CD4-positive, CD25-positive, alpha-beta regulatory T cell (primary cell): Measurements from ENCODE around the gene LAMB4. TPM values are rescaled to one million over a fixed set of nuclear protein-coding genes. Genes with fewer than 3 reads are reported as not detected.

Experiments used
- ATAC-seq, 2 donors: fragments of 150-1000 bp; cut with Tn5 transposase; one replicate each; pipeline ENCODE4 v1.10.0; 2021; ENCODE audit warnings: low read depth in 2 of 2, moderate number of reproducible peaks in 2 of 2, moderate library complexity in 1 of 2
- DNase-seq, 3 donors: peaks; one replicate each; pipeline versions ENCODE4 v3.0.0 to v3.0.0-alpha.2; 2012 to 2022; ENCODE audit warnings: mixed read lengths in 1 of 3
- H3K27ac ChIP-seq: one replicate; pipeline ENCODE4 v1.7.0; 2013; ENCODE audit warnings: mild to moderate bottlenecking, low read length; ENCODE audit not compliant: insufficient read depth, poor library complexity, severe bottlenecking
- H3K27me3 ChIP-seq: one replicate; pipeline ENCODE4 v1.7.0; 2013; ENCODE audit warnings: low read length; ENCODE audit not compliant: control insufficient read depth, insufficient read depth
- H3K36me3 ChIP-seq: one replicate; pipeline ENCODE4 v1.7.0; 2013; ENCODE audit warnings: mild to moderate bottlenecking, low read length, moderate library complexity; ENCODE audit not compliant: control insufficient read depth, insufficient read depth
- H3K4me1 ChIP-seq: 2 replicates; pipeline ENCODE4 v1.7.0; 2013; ENCODE audit warnings: mild to moderate bottlenecking, low read length; ENCODE audit not compliant: insufficient read depth, control insufficient read depth, poor library complexity, severe bottlenecking
- H3K4me3 ChIP-seq: one replicate; pipeline ENCODE4 v1.7.0; 2013; ENCODE audit warnings: low read depth, mild to moderate bottlenecking, low read length, moderate library complexity
- H3K9me3 ChIP-seq, 2 experiments: 1 replicate in 1 of 2; 2 replicates in 1 of 2; pipeline ENCODE4 v1.7.0; 2013; ENCODE audit warnings: low read length in 2 of 2, mild to moderate bottlenecking in 1 of 2, moderate library complexity in 1 of 2; ENCODE audit not compliant: control insufficient read depth in 2 of 2
- H3K27ac Mint-ChIP-seq, 3 donors: one replicate each; pipeline ENCODE4 v1.8.0; 2020 to 2022; ENCODE audit warnings: mild to moderate bottlenecking in 3 of 3, mixed read lengths in 3 of 3, moderate library complexity in 2 of 3
- H3K27me3 Mint-ChIP-seq: one replicate; pipeline ENCODE4 v1.8.0; 2022; ENCODE audit warnings: mild to moderate bottlenecking, mixed read lengths
- H3K36me3 Mint-ChIP-seq: one replicate; pipeline ENCODE4 v1.8.0; 2020; ENCODE audit warnings: mixed read lengths
- H3K4me1 Mint-ChIP-seq, 4 donors: one replicate each; pipeline ENCODE4 v1.8.0; 2020 to 2022; ENCODE audit warnings: mixed read lengths in 4 of 4, mild to moderate bottlenecking in 1 of 4
- H3K4me3 Mint-ChIP-seq, 4 donors: one replicate each; pipeline ENCODE4 v1.8.0; 2020 to 2022; ENCODE audit warnings: mild to moderate bottlenecking in 4 of 4, mixed read lengths in 4 of 4, moderate library complexity in 3 of 4
- H3K9me3 Mint-ChIP-seq, 7 donors: one replicate each; pipeline ENCODE4 v1.8.0; 2020 to 2022; ENCODE audit warnings: mixed read lengths in 7 of 7, mild to moderate bottlenecking in 3 of 7, moderate library complexity in 2 of 7
- polyA plus RNA-seq, 4 donors: library from polyadenylated mRNA; unstranded; fragments of 300-500 nt; fragmentation: Illumina TruSeq; gene quantifications; one replicate each; pipeline ENCODE4 v1.2.3, GENCODE V29; 2021
- total RNA-seq: library from RNA; stranded (reverse); gene quantifications from one replicate; pipeline ENCODE4 v1.2.3, GENCODE V29; 2022

LAMB4 gene
- total and polyA plus RNA-seq, 5 donors from 2014 or later = not detected

DNA sequence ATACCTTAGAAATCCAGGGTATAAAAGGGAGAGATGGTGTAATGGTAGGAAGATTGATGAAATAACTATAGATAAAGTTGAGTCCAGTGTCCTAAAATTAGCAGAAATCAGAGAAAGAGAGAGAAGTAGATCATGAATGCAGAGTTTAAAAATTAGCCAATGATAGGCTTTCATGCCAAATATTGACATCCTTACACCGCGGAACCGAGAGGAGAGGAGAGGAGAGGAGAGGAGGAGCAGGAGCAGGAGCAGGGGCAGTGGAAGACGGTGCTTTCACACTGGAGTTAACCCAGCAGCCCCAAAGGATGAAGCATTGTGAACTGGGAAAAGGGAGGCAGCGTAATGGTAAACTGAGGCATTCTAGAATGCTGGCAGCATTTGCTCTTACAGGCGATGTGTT, 34.2 kb upstream of the LAMB4 start:
- Mint-ChIP-seq H3K36me3 (peaks cover 3% of the 10 kb centered on the region), H3K27me3 (peaks cover 9% of the 10 kb centered on the region), H3K27ac (no peak overlapping the region), H3K4me3 (no peak overlapping the region), H3K4me1 (no peaks in the 10 kb centered on the region), H3K9me3 (peaks cover 0 to 4% (median 0%) of the 10 kb centered on the region in 7 donors)
- no peak overlapping the region for H3K27ac ChIP-seq
- H3K27me3 ChIP-seq = peaks cover 3% of the 10 kb centered on the region
- H3K4me3 ChIP-seq = no peak overlapping the region
- no peaks in the 10 kb centered on the region for H3K9me3 ChIP-seq
- DNase-seq (no peak), ATAC-seq (no peak)
- no peaks in the 10 kb centered on the region for H3K4me1 ChIP-seq
- no peaks in the 10 kb centered on the region for H3K36me3 ChIP-seq

DNA sequence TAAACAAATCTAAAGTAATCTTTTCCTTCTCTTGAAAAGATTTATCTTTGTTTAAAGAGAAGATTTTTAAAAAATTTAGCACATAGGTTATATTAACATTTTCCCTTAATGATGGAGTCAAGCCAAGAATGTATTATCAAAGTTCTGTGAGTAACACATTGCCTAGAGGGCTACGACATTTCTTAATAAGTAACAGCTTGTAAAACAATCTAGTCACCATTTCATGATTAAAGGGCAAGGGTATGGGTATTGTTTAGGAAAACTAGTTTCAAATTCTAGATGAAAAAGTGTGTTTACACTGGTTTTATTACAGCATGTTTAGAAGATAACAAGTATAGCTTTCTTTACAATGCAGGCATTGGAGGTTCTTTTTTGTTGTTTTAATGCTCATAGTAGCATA, 28.6 kb upstream of the LAMB4 start:
- H3K27ac ChIP-seq = no peak overlapping the region
- no peaks in the 10 kb centered on the region for H3K4me1 Mint-ChIP-seq
- no peaks in the 10 kb centered on the region for H3K36me3 ChIP-seq
- DNase-seq (no peak), ATAC-seq (no peak)
- H3K27me3 Mint-ChIP-seq = peaks cover 15% of the 10 kb centered on the region
- no peaks in the 10 kb centered on the region for H3K9me3 ChIP-seq
- H3K27ac Mint-ChIP-seq = no peak overlapping the region
- peaks cover 3% of the 10 kb centered on the region for H3K36me3 Mint-ChIP-seq
- H3K4me3 Mint-ChIP-seq = no peak overlapping the region
- H3K4me3 ChIP-seq = no peak overlapping the region
- H3K4me1 ChIP-seq = no peaks in the 10 kb centered on the region
- H3K27me3 ChIP-seq = peaks cover 15% of the 10 kb centered on the region
- H3K9me3 Mint-ChIP-seq = peaks cover 0 to 4% (median 0%) of the 10 kb centered on the region in 7 donors

DNA sequence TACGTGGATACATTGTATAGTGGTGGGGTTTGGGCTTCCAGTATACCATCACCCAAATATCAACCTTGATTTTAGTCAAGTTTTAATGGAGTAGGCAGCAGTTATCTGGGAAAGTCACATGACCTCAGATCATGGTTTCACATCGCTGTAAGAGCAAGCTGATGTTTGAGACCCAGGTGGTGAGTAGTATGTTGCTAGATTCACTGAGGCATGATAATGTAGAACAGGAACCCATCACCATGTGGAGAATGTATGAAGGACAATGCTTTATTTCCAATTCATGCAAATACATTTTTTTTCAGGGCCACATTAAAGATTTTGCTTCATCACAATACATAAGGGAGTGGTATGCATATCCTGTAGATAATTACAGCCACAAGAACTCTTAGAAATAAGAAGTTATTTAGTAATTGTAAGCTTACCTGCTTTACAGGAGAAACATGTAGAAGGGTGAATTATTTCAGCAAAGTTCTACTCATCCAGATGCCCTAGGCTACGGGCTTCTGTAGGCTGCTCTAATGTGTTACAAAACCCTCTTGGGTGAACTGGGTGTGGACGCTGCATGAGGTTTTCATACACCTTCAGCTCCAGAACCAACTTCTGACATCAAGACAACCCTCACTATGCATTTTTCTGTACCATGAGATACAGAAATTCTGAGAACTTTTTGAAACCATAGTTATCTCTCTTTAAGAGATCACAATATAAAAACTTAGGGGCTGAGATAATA, 27.6 kb upstream of the LAMB4 start:
- H3K27ac Mint-ChIP-seq = no peak overlapping the region
- Histone ChIP-seq H3K4me1 (no peaks in the 10 kb centered on the region), H3K36me3 (no peaks in the 10 kb centered on the region), H3K27me3 (peaks cover 15% of the 10 kb centered on the region), H3K4me3 (no peak overlapping the region), H3K27ac (no peak overlapping the region), H3K9me3 (no peaks in the 10 kb centered on the region)
- H3K27me3 Mint-ChIP-seq = peaks cover 15% of the 10 kb centered on the region
- no peaks in the 10 kb centered on the region for H3K9me3 Mint-ChIP-seq
- no peaks in the 10 kb centered on the region for H3K4me1 Mint-ChIP-seq
- H3K36me3 Mint-ChIP-seq = no peaks in the 10 kb centered on the region
- ATAC-seq (no peak), DNase-seq (no peak)
- no peak overlapping the region for H3K4me3 Mint-ChIP-seq

DNA sequence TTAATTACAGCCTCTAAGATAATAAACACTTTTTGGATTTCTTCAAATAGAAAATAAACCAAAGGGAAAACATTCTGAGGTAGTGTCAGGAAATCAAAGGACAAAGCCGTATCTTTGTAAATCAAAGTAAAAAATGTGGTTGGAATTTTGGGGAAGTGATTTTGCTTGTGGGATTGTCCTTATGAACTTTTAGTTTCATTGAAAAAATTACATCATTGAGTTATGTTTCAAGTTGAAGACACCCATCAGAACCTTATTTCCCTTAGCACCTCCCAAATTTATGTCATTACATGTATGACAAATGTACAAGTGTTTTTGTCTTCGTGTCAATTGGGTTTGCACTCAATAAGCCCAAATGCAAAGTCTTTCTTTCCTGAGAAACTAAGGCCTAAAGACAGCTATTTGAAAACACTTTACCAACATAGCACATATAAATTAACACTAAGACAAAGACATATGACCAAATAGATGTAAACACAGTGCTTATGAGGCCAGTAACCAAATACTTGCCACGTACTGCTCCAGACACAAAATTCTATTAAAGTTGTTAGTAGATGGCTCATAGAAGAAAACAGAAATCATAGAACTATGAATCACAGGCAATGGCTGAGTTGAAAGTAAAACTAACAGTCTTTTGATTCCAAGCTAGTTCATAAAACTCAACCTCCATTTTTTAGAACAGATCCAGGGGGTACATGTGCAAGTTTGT, 26.9 kb upstream of the LAMB4 start:
- Mint-ChIP-seq H3K4me3 (no peak overlapping the region), H3K36me3 (no peaks in the 10 kb centered on the region), H3K27ac (no peak overlapping the region), H3K4me1 (no peaks in the 10 kb centered on the region), H3K9me3 (no peaks in the 10 kb centered on the region), H3K27me3 (peaks cover 15% of the 10 kb centered on the region)
- Histone ChIP-seq H3K4me3 (no peak overlapping the region), H3K9me3 (no peaks in the 10 kb centered on the region), H3K27ac (no peak overlapping the region), H3K27me3 (peaks cover 15% of the 10 kb centered on the region), H3K4me1 (no peaks in the 10 kb centered on the region), H3K36me3 (no peaks in the 10 kb centered on the region)
- ATAC-seq (no peak), DNase-seq (no peak)

DNA sequence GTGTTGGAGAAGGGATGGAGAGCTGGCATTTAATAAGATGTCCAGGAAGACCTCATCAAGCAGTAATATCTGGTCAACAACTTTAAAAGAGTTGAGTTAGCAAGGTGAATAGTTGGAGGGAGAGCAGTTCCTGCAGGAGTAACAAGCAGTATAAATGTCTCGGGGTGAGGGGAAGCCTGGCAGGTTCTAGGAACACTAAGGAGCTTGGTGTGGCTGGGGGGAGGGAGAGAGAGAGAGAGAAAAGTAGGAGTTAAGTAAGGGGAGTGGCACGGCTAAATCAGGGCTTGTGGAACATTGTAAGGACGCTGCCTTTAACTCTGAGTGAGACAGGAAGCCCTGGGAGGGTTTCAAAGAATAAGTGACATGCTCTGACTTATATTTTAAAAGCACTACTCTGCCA, 22.0 kb upstream of the LAMB4 start:
- Mint-ChIP-seq H3K4me3 (no peak overlapping the region), H3K9me3 (no peaks in the 10 kb centered on the region)

DNA sequence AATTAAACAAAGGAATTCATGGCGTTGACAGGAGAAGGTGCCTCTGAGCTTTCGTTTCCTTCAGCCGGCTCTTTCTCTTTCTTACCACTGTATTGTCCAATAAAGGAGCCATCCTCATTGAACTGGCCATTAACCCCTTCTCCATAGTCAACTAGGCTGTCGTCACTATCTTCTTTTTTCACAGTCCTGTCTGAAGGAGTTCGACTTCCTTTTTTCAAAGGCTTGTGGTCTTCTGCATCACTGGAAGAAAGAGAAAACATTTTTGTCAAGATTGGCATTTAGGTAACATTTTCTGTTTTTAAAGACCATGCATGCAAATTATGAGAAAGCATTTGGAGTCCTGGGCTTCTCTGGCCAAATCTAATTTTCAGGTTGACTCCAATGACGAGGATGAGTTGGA, 19.7 kb upstream of the LAMB4 start:
- Mint-ChIP-seq H3K4me3 (no peak overlapping the region), H3K36me3 (no peaks in the 10 kb centered on the region), H3K9me3 (peaks cover 0 to 1% (median 0%) of the 10 kb centered on the region in 7 donors), H3K4me1 (no peaks in the 10 kb centered on the region), H3K27me3 (peaks cover 5% of the 10 kb centered on the region), H3K27ac (no peak overlapping the region)
- no peaks in the 10 kb centered on the region for H3K4me1 ChIP-seq
- H3K9me3 ChIP-seq = no peaks in the 10 kb centered on the region
- H3K4me3 ChIP-seq = no peak overlapping the region
- no peaks in the 10 kb centered on the region for H3K36me3 ChIP-seq
- ATAC-seq (no peak), DNase-seq (no peak)
- H3K27me3 ChIP-seq = peaks cover under 1% of the 10 kb centered on the region
- H3K27ac ChIP-seq = no peak overlapping the region

More for the DNA sequence above, 22.0 kb upstream of the LAMB4 start:
- H3K36me3 ChIP-seq = no peaks in the 10 kb centered on the region
- no peak overlapping the region for H3K27ac ChIP-seq
- H3K4me3 ChIP-seq = no peak overlapping the region
- H3K9me3 ChIP-seq = no peaks in the 10 kb centered on the region
- ATAC-seq = no peak
- H3K36me3 Mint-ChIP-seq = no peaks in the 10 kb centered on the region
- H3K4me1 ChIP-seq = no peaks in the 10 kb centered on the region
- DNase-seq = no peak
- no peaks in the 10 kb centered on the region for H3K4me1 Mint-ChIP-seq
- H3K27me3 Mint-ChIP-seq = peaks cover 5% of the 10 kb centered on the region
- H3K27me3 ChIP-seq = peaks cover 7% of the 10 kb centered on the region
- H3K27ac Mint-ChIP-seq = no peak overlapping the region

DNA sequence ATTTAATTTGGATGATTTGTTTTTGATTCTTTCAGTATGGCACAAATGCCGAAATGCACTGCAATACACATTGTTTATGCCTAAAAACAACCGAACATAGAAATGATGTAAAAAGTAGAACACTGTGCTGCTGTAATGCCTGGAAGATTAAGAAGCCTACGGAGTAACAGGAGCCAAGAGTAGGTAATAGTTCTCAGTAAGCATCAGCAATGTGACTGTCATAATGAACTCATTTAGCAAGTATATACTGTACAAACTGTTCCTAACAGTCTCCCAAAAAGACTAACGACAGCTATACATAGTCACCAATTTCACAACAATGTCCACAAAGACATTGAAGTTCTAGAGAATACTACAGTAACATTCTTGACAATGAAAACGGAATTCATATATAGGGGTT, 19.0 kb upstream of the LAMB4 start:
- Histone ChIP-seq H3K27ac (no peak overlapping the region), H3K4me3 (no peak overlapping the region), H3K27me3 (peaks cover 3% of the 10 kb centered on the region), H3K36me3 (no peaks in the 10 kb centered on the region), H3K9me3 (no peaks in the 10 kb centered on the region), H3K4me1 (no peaks in the 10 kb centered on the region)
- H3K36me3 Mint-ChIP-seq = no peaks in the 10 kb centered on the region
- H3K27ac Mint-ChIP-seq = no peak overlapping the region
- no peak overlapping the region for H3K4me3 Mint-ChIP-seq
- DNase-seq (no peak), ATAC-seq (no peak)
- H3K9me3 Mint-ChIP-seq = peaks cover 0 to 1% (median 0%) of the 10 kb centered on the region in 7 donors
- H3K27me3 Mint-ChIP-seq = peaks cover 5% of the 10 kb centered on the region
- no peaks in the 10 kb centered on the region for H3K4me1 Mint-ChIP-seq
